Stomach (tissue), 4 donors: ENCODE measurements around the gene DENND1C.

Source experiments
- POLR2A ChIP-seq, 4 donors: fragments of 450-650 bp; IDR thresholded peaks; one replicate each; pipeline ENCODE4 v1.6.1; 2016; ENCODE audit warnings: antibody characterized with exemption in 4 of 4, control low read depth in 2 of 4, mild to moderate bottlenecking in 1 of 4, moderate library complexity in 1 of 4
- POLR2AphosphoS5 ChIP-seq, 3 donors: sonication (generic); formaldehyde crosslinking; IDR thresholded peaks; one replicate each; pipeline ENCODE4 v1.6.1; 2016; ENCODE audit warnings: antibody characterized with exemption in 3 of 3
- TF ChIP-seq, protein P1 (sequence below), 7 experiments: fragments of 450-650 bp in 4 of 7; fragments of 200-600 bp in 3 of 7; sonication (generic) in 3 of 7; IDR thresholded peaks; one replicate each; pipeline ENCODE4 v1.5.1; 2016 to 2019; ENCODE audit warnings: antibody characterized with exemption in 7 of 7, control low read depth in 2 of 7, mild to moderate bottlenecking in 1 of 7

DNA sequence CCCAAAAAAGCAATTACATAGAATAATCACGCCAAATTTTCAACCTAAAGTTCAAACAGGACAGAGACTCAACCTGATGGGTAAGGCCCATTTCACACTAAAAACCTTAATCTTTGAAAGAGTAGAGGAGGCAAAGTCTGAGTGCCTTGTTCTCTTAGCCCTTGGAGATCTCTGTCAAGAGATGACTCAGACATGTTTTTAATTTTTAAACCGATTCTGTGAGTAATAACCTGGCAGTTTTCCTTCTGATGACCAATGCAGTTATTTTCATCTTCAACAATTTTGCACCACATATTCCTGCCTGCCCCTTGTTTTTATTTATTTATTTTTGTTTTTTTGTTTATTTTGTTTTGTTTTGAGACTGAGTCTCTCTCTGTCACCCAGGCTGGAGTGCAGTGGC is 37.7 kb upstream of the DENND1C start:
- TF ChIP-seq, protein P1, sequence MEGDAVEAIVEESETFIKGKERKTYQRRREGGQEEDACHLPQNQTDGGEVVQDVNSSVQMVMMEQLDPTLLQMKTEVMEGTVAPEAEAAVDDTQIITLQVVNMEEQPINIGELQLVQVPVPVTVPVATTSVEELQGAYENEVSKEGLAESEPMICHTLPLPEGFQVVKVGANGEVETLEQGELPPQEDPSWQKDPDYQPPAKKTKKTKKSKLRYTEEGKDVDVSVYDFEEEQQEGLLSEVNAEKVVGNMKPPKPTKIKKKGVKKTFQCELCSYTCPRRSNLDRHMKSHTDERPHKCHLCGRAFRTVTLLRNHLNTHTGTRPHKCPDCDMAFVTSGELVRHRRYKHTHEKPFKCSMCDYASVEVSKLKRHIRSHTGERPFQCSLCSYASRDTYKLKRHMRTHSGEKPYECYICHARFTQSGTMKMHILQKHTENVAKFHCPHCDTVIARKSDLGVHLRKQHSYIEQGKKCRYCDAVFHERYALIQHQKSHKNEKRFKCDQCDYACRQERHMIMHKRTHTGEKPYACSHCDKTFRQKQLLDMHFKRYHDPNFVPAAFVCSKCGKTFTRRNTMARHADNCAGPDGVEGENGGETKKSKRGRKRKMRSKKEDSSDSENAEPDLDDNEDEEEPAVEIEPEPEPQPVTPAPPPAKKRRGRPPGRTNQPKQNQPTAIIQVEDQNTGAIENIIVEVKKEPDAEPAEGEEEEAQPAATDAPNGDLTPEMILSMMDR (IDR thresholded peaks at IDR 0.05), result no peak
- no peak for TF ChIP-seq POLR2AphosphoS5 (IDR thresholded peaks at IDR 0.05)
- TF ChIP-seq POLR2A (IDR thresholded peaks at IDR 0.05), result no peak
